ENCODE data around the gene PPP2R2C.

The PPP2R2C gene

GRCh38 chr4:6288871-6289270 lies 183.5 kb downstream of the PPP2R2C start:
- CTCF ChIA-PET: no interaction called here
- POLR2A ChIA-PET: no interaction called here
- DNase-seq (ENCODE audit: extremely low spot score): no peak
- no peak for TF ChIP-seq PKNOX1 (IDR thresholded peaks at IDR 0.05)
- TF ChIP-seq ELF4 (IDR thresholded peaks at IDR 0.05): no peak
- TF ChIP-seq FOXM1 (IDR thresholded peaks at IDR 0.05; ENCODE audit: borderline replicate concordance): no peak
- TF ChIP-seq TARDBP (IDR thresholded peaks at IDR 0.05): no peak
- TF ChIP-seq L3MBTL2 (conservative IDR thresholded peaks at IDR 0.05): no peak
- TF ChIP-seq FOXA1 (IDR thresholded peaks at IDR 0.05): no peak
- no peak for TF ChIP-seq HDGF (IDR thresholded peaks at IDR 0.05; ENCODE audit: borderline replicate concordance)
- no peak for TF ChIP-seq SUZ12 (IDR thresholded peaks at IDR 0.05)
- TF ChIP-seq BHLHE40 (IDR thresholded peaks at IDR 0.05; ENCODE audit: borderline replicate concordance): no peak
- TF ChIP-seq SP1 (IDR thresholded peaks at IDR 0.05): no peak
- no peak for TF ChIP-seq LEF1 (IDR thresholded peaks at IDR 0.05; ENCODE audit: borderline replicate concordance)
- no peak for TF ChIP-seq ZNF384 (IDR thresholded peaks at IDR 0.05)
- TF ChIP-seq ARNT (IDR thresholded peaks at IDR 0.05): no peak
- TF ChIP-seq CTBP1 (IDR thresholded peaks at IDR 0.05; ENCODE audit: borderline replicate concordance): no peak
- no peak for TF ChIP-seq NFRKB (IDR thresholded peaks at IDR 0.05)
- no peak for TF ChIP-seq FOXK2 (IDR thresholded peaks at IDR 0.05)

GRCh38 chr4:6288342-6288741 lies 184.1 kb downstream of the PPP2R2C start:
- POLR2A ChIA-PET: no interaction called here
- CTCF ChIA-PET: no interaction called here
- TF ChIP-seq NFRKB (IDR thresholded peaks at IDR 0.05): no peak
- no peak for DNase-seq (ENCODE audit: extremely low spot score)

- no peak for DNase-seq (ENCODE audit: extremely low spot score)
- ChIA-PET POLR2A (no interaction called here), CTCF (no interaction called here)
- TF ChIP-seq ELF4 (IDR thresholded peaks at IDR 0.05) (no peak), NFRKB (IDR thresholded peaks at IDR 0.05) (no peak), CTBP1 (IDR thresholded peaks at IDR 0.05; ENCODE audit: borderline replicate concordance) (no peak), FOXK2 (IDR thresholded peaks at IDR 0.05) (no peak), HDGF (IDR thresholded peaks at IDR 0.05; ENCODE audit: borderline replicate concordance) (no peak), L3MBTL2 (conservative IDR thresholded peaks at IDR 0.05) (no peak), TARDBP (IDR thresholded peaks at IDR 0.05) (no peak), BHLHE40 (IDR thresholded peaks at IDR 0.05; ENCODE audit: borderline replicate concordance) (no peak), ARNT (IDR thresholded peaks at IDR 0.05) (no peak), PKNOX1 (IDR thresholded peaks at IDR 0.05) (no peak), LEF1 (IDR thresholded peaks at IDR 0.05; ENCODE audit: borderline replicate concordance) (no peak), FOXA1 (IDR thresholded peaks at IDR 0.05) (no peak), FOXM1 (IDR thresholded peaks at IDR 0.05; ENCODE audit: borderline replicate concordance) (no peak), SP1 (IDR thresholded peaks at IDR 0.05) (no peak)
Measured at GRCh38 chr4:6287017-6287788, 185.2 kb downstream of the PPP2R2C start.

- POLR2A ChIA-PET: no interaction called here
- TF ChIP-seq FOXM1 (IDR thresholded peaks at IDR 0.05; ENCODE audit: borderline replicate concordance): no peak
- TF ChIP-seq NFRKB (IDR thresholded peaks at IDR 0.05): no peak
- TF ChIP-seq LEF1 (IDR thresholded peaks at IDR 0.05; ENCODE audit: borderline replicate concordance): no peak
- TF ChIP-seq SUZ12 (IDR thresholded peaks at IDR 0.05): no peak
- no peak for TF ChIP-seq ARNT (IDR thresholded peaks at IDR 0.05)
- no peak for TF ChIP-seq BHLHE40 (IDR thresholded peaks at IDR 0.05; ENCODE audit: borderline replicate concordance)
- TF ChIP-seq PKNOX1 (IDR thresholded peaks at IDR 0.05): no peak
- no peak for DNase-seq (ENCODE audit: extremely low spot score)
- CTCF ChIA-PET: interaction anchor here (0.9 kb wide), 1 partner anchor 19 kb away, joined by 4 read pairs; no protein-coding TSS in a partner anchor
Measured at GRCh38 chr4:6283282-6283681, 189.1 kb downstream of the PPP2R2C start.

DNA sequence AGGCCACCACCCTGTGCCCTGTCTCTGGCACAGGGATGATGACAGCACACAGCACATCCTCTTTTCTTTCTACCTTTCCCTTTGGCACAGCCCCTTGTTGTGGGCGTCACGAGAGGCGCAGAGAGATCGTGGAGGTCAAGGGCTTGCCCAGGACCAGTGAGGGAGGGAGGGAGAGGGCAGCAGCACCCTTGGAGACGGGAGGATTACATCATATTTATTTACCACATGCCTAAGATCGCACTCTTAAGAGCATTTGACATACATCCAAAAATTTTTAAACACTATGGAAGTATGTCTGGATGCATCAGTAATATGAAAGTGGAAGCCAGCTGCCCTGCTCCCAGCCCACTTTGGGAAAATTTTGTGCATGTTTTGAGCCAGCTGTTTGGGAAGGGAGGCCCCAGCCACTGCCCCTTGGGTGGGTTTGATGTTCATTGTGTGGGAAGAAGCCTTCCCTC lies 190.1 kb downstream of the PPP2R2C start:
- ChIA-PET CTCF (interaction anchor here (0.9 kb wide), 1 partner anchor 18 kb away, joined by 4 read pairs; no protein-coding TSS in a partner anchor), POLR2A (no interaction called here)
- TF ChIP-seq CTBP1 (IDR thresholded peaks at IDR 0.05; ENCODE audit: borderline replicate concordance) (no peak), FOXK2 (IDR thresholded peaks at IDR 0.05) (no peak), HDGF (IDR thresholded peaks at IDR 0.05; ENCODE audit: borderline replicate concordance) (no peak), SUZ12 (IDR thresholded peaks at IDR 0.05) (no peak), LEF1 (IDR thresholded peaks at IDR 0.05; ENCODE audit: borderline replicate concordance) (no peak), PKNOX1 (IDR thresholded peaks at IDR 0.05) (no peak), FOXM1 (IDR thresholded peaks at IDR 0.05; ENCODE audit: borderline replicate concordance) (no peak), BHLHE40 (IDR thresholded peaks at IDR 0.05; ENCODE audit: borderline replicate concordance) (no peak), ZNF384 (IDR thresholded peaks at IDR 0.05) (no peak), ELF4 (IDR thresholded peaks at IDR 0.05) (no peak)
- no peak for DNase-seq (ENCODE audit: extremely low spot score)

Measured in HEK293T (cell line).